GM12878 (cell line): Measurements from ENCODE around the gene SFXN4. TPM values are rescaled to one million over a fixed set of nuclear protein-coding genes. Genes with fewer than 3 reads are reported as not detected.

Experiments used
- ATAC-seq: fragments of 200-7000 bp; cut with Tn5 transposase; 3 replicates; pipeline ENCODE4 v1.9.1; 2020; ENCODE audit warnings: mild to moderate bottlenecking, moderate library complexity
- BruUV-seq: library from RNA; stranded (reverse); fragments of 400-500 nt; replicated peaks from 2 replicates; lab custom pipeline; 2021; lab: Mats Ljungman, UMichigan
- CTCF ChIA-PET: fragments of 300-600 bp; sonication (Branson Sonifier 250); formaldehyde crosslinking; extraction: SDS; loops from one replicate; lab custom pipeline; 2021; ENCODE audit warnings: inconsistent platforms; lab: Yijun Ruan, JAX
- POLR2A ChIA-PET: fragments of 350-600 bp; formaldehyde crosslinking; extraction: SDS; loops from one replicate; lab custom pipeline; 2021; ENCODE audit warnings: inconsistent platforms; lab: Charles Lee
- RAD21 ChIA-PET: fragments of 300-600 bp; sonication (Branson Sonifier 250); formaldehyde crosslinking; loops from one replicate; lab custom pipeline; 2023; ENCODE audit warnings: antibody characterized with exemption; ENCODE audit not compliant: unreplicated experiment; lab: Charles Lee
- SMC1A ChIA-PET: fragments of 300-600 bp; sonication (Branson Sonifier 250); formaldehyde crosslinking; loops from one replicate; lab custom pipeline; 2023; ENCODE audit not compliant: unreplicated experiment, uncharacterized antibody; lab: Charles Lee
- DNase-seq: peaks from one replicate; pipeline ENCODE4 v3.0.0-alpha.2; 2011; ENCODE audit warnings: low read depth, low spot score
- FAIRE-seq: peaks from 3 replicates; lab custom pipeline; 2011; peaks lifted over from hg19 to GRCh38; lab: Jason Lieb, UNC
- H2AFZ ChIP-seq: 2 replicates; pipeline ENCODE4 v1.6.0; 2011; ENCODE audit warnings: low read depth, low read length, control low read depth; ENCODE audit not compliant: control insufficient read depth
- H3K27ac ChIP-seq: 2 replicates; pipeline ENCODE4 v1.5.1; 2011; ENCODE audit warnings: control low read depth; ENCODE audit not compliant: control insufficient read depth, insufficient read depth
- H3K27me3 ChIP-seq, 2 experiments: replicated peaks in 1 of 2; 2 replicates each; pipeline versions ENCODE4 v1.6.0 to v1.6.1; 2011; ENCODE audit warnings: low read length in 1 of 2; ENCODE audit not compliant: control insufficient read depth in 2 of 2, insufficient read depth in 2 of 2
- H3K36me3 ChIP-seq, 2 experiments: 2 replicates each; pipeline ENCODE4 v1.5.1; 2011; ENCODE audit warnings: low read length in 1 of 2; ENCODE audit not compliant: control insufficient read depth in 2 of 2, insufficient read depth in 2 of 2
- H3K4me1 ChIP-seq: 2 replicates; pipeline ENCODE4 v1.6.1; 2011; ENCODE audit warnings: mild to moderate bottlenecking, low read length, moderate library complexity, mixed read lengths; ENCODE audit not compliant: control insufficient read depth, insufficient read depth
- H3K4me2 ChIP-seq: 2 replicates; pipeline ENCODE4 v1.6.0; 2011; ENCODE audit warnings: control low read depth; ENCODE audit not compliant: control insufficient read depth, insufficient read depth
- H3K4me3 ChIP-seq: fragments of 200-600 bp; sonication (generic); 2 replicates; pipeline ENCODE4 v1.5.1; 2016
- H3K79me2 ChIP-seq: 2 replicates; pipeline ENCODE4 v1.6.0; 2011; ENCODE audit warnings: low read length; ENCODE audit not compliant: control insufficient read depth, insufficient read depth
- H3K9ac ChIP-seq: 2 replicates; pipeline ENCODE4 v1.8.0; 2011; ENCODE audit warnings: low read length, control low read depth, mixed read lengths; ENCODE audit not compliant: control insufficient read depth, insufficient read depth
- H3K9me3 ChIP-seq: replicated peaks from 3 replicates; pipeline ENCODE4 v1.5.1; 2011; ENCODE audit warnings: mild to moderate bottlenecking, low read length; ENCODE audit not compliant: control insufficient read depth, insufficient read depth
- H4K20me1 ChIP-seq: 2 replicates; pipeline ENCODE4 v1.6.0; 2011; ENCODE audit not compliant: control insufficient read depth, insufficient read depth
- EGR1 ChIP-seq, 2 experiments: IDR thresholded peaks; 1 replicate in 1 of 2; 2 replicates in 1 of 2; pipeline ENCODE4 v1.6.1; 2011 to 2012; ENCODE audit warnings: low read depth in 2 of 2, low read length in 2 of 2, borderline replicate concordance in 1 of 2, mild to moderate bottlenecking in 1 of 2, moderate library complexity in 1 of 2
- GATAD2B ChIP-seq: fragments of 450-650 bp; conservative IDR thresholded peaks from 2 replicates; pipeline ENCODE4 v1.6.1; 2017; ENCODE audit warnings: low read depth, mild to moderate bottlenecking, moderate library complexity
- HCFC1 ChIP-seq: fragments of 150-350 bp; IDR thresholded peaks from 2 replicates; pipeline ENCODE4 v1.6.1; 2014; ENCODE audit warnings: low read length
- IKZF1 ChIP-seq: fragments of 450-650 bp; conservative IDR thresholded peaks from 2 replicates; pipeline ENCODE4 v1.6.1; 2017; ENCODE audit warnings: antibody characterized with exemption, mild to moderate bottlenecking
- MXI1 ChIP-seq: fragments of 150-350 bp; IDR thresholded peaks from 2 replicates; pipeline ENCODE4 v1.6.1; 2011; ENCODE audit warnings: low read depth, mild to moderate bottlenecking, inconsistent platforms, low read length, improper control_type of control experiment
- NRF1 ChIP-seq: conservative IDR thresholded peaks from 2 replicates; pipeline ENCODE4 v1.6.1; 2011; ENCODE audit warnings: mild to moderate bottlenecking, low read depth, low read length, improper control_type of control experiment
- PAX5 ChIP-seq: IDR thresholded peaks from 2 replicates; pipeline ENCODE4 v1.6.1; 2011; ENCODE audit warnings: low read depth, low read length, borderline replicate concordance
- PKNOX1 ChIP-seq: fragments of 450-650 bp; IDR thresholded peaks from 2 replicates; pipeline ENCODE4 v1.6.1; 2016; ENCODE audit warnings: mild to moderate bottlenecking
- POLR2A ChIP-seq: IDR thresholded peaks from 2 replicates; pipeline ENCODE4 v1.6.1; 2011; ENCODE audit warnings: low read depth, mild to moderate bottlenecking, low read length
- POLR2AphosphoS5 ChIP-seq: IDR thresholded peaks from 2 replicates; pipeline ENCODE4 v1.6.1; 2011; ENCODE audit warnings: mild to moderate bottlenecking, low read length, inconsistent platforms
- POU2F2 ChIP-seq: IDR thresholded peaks from 3 replicates; pipeline ENCODE4 v1.6.1; 2011; ENCODE audit warnings: low read depth, mild to moderate bottlenecking, low read length, borderline replicate concordance
- RBBP5 ChIP-seq: fragments of 200-600 bp; sonication (generic); conservative IDR thresholded peaks from 2 replicates; pipeline ENCODE4 v1.6.1; 2016
- SIX5 ChIP-seq: IDR thresholded peaks from 2 replicates; pipeline ENCODE4 v1.6.1; 2011; ENCODE audit warnings: mild to moderate bottlenecking, low read depth, low read length, moderate library complexity; ENCODE audit not compliant: severe bottlenecking
- SRF ChIP-seq, 2 experiments: IDR thresholded peaks; 2 replicates each; pipeline ENCODE4 v1.6.1; 2011; ENCODE audit warnings: low read depth in 2 of 2, low read length in 2 of 2, mild to moderate bottlenecking in 1 of 2, moderate library complexity in 1 of 2
- WGBS: methylation state at CpG from one replicate; pipeline ENCODE4 v1.1.6; 2016; ENCODE audit warnings: low lambda C conversion rate; ENCODE audit not compliant: insufficient replicate concordance, insufficient coverage; ENCODE audit errors: missing lambda C conversion rate; 5-methylcytosine and 5-hydroxymethylcytosine counted together
- in situ Hi-C: fragments of 300-500 bp; cut with MboI; formaldehyde crosslinking; loops from 9 replicates; pipeline ENCODE4 v1.14.3; 2018; ENCODE audit warnings: mixed read lengths
- intact Hi-C: fragments of 100-400 bp; cut with micrococcal nuclease; formaldehyde crosslinking; loops from one replicate; pipeline ENCODE4 v1.14.2; 2022; ENCODE audit not compliant: unreplicated experiment
- polyA plus RNA-seq, 11 experiments: library from polyadenylated mRNA; depleted of rRNA in 4 of 11; unstranded in 6 of 11; stranded (reverse) in 5 of 11; fragments of >200 nt; fragmentation: Nextera tagmentation in 4 of 11; fragmentation: Illumina TruSeq in 1 of 11; extraction: Ambion mirVana in 4 of 11; extraction: Trizol in 1 of 11; gene quantifications; 1 replicate in 1 of 11; 2 replicates in 10 of 11; pipeline versions ENCODE4 v1.2.1 to v1.2.3, GENCODE V29; 2011 to 2016; ENCODE audit warnings: inconsistent platforms in 2 of 11, missing spikeins in 2 of 11, low read depth in 1 of 11
- total RNA-seq, 4 experiments: library from RNA; depleted of rRNA in 3 of 4; stranded (reverse); fragments of >200 nt in 3 of 4; fragmentation: Illumina TruSeq in 1 of 4; extraction: Trizol in 1 of 4; gene quantifications; 2 replicates each; pipeline versions ENCODE4 v1.2.1 to v1.2.3, GENCODE V29; 2013 to 2021
- TF ChIP-seq, protein P1 (sequence below), 3 experiments: IDR thresholded peaks in 2 of 3; conservative IDR thresholded peaks in 1 of 3; 2 replicates each; pipeline ENCODE4 v1.5.1; 2011; ENCODE audit warnings: low read depth in 3 of 3, low read length in 3 of 3, mild to moderate bottlenecking in 3 of 3, control low read depth in 2 of 3, moderate library complexity in 2 of 3, inconsistent platforms in 1 of 3, mixed read lengths in 1 of 3; ENCODE audit not compliant: control insufficient read depth in 2 of 3, insufficient read depth in 1 of 3; ENCODE audit errors: extremely low read depth in 1 of 3

The SFXN4 gene
- total and polyA plus RNA-seq, 10 of the 15 experiments (the other 5 are each of a cell fraction or from before 2014, with no cell fraction given), result 40.7 to 111 (median 48.8) TPM

- TF ChIP-seq, protein P1, sequence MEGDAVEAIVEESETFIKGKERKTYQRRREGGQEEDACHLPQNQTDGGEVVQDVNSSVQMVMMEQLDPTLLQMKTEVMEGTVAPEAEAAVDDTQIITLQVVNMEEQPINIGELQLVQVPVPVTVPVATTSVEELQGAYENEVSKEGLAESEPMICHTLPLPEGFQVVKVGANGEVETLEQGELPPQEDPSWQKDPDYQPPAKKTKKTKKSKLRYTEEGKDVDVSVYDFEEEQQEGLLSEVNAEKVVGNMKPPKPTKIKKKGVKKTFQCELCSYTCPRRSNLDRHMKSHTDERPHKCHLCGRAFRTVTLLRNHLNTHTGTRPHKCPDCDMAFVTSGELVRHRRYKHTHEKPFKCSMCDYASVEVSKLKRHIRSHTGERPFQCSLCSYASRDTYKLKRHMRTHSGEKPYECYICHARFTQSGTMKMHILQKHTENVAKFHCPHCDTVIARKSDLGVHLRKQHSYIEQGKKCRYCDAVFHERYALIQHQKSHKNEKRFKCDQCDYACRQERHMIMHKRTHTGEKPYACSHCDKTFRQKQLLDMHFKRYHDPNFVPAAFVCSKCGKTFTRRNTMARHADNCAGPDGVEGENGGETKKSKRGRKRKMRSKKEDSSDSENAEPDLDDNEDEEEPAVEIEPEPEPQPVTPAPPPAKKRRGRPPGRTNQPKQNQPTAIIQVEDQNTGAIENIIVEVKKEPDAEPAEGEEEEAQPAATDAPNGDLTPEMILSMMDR (IDR thresholded peaks at IDR 0.05 in 2 of 3, conservative IDR thresholded peaks at IDR 0.05 in 1 of 3; ENCODE audit: control insufficient read depth in 2 of 3, extremely low read depth in 1 of 3, insufficient read depth in 1 of 3, low read depth in 3 of 3, low read length in 3 of 3), result 0 out of 6 replicates have a peak, but pooled peaks of 1 of the 3 experiments have one; percentile 5
- TF ChIP-seq EGR1 (IDR thresholded peaks at IDR 0.05; ENCODE audit: borderline replicate concordance in 1 of 2, low read depth in 2 of 2, low read length in 2 of 2) (0 out of 3 replicates have a peak, but pooled peaks of 1 of the 2 experiments have one; percentile 13), GATAD2B (peak; percentile 45; the same call in 1 of the 2 replicates)
Measured at GRCh38 chr10:119207713-119208552, 42.4 kb upstream of the SFXN4 start (continued).

GRCh38 chr10:119207366-119207666 lies 41.8 kb upstream of the SFXN4 start, which contains the start of gene GRK5:
GRK5 (plus strand) TSS chr10:119207571; CDS start chr10:119207918, 347 bp downstream.
- no peaks in the 10 kb centered on the region for H4K20me1 ChIP-seq
- peak; percentile 86 for DNase-seq
- peak; percentile 38; the same call in 1 of the 2 replicates for TF ChIP-seq PKNOX1
- TF ChIP-seq POLR2A, result peak; percentile 84
- peak; percentile 82 for TF ChIP-seq HCFC1
- 0 out of 2 replicates have a peak, but pooled peaks have one; percentile 12 for TF ChIP-seq MXI1
- no peak for TF ChIP-seq RBBP5
- peak; percentile 3; the same call in 1 of the 2 replicates for TF ChIP-seq POLR2AphosphoS5
- TF ChIP-seq IKZF1, result peak; percentile 58; the same call in 1 of the 2 replicates
- TF ChIP-seq POU2F2, result peak; percentile 36; the same call in 1 of the 3 replicates
- 0 out of 3 replicates have a peak, but pooled peaks of 1 of the 2 experiments have one; percentile 4 for TF ChIP-seq EGR1 (IDR thresholded peaks at IDR 0.05; ENCODE audit: borderline replicate concordance in 1 of 2, low read depth in 2 of 2, low read length in 2 of 2)
- TF ChIP-seq SIX5, result peak; percentile 73
- TF ChIP-seq NRF1, result peak; percentile 87
- TF ChIP-seq PAX5, result no peak
- no peak for TF ChIP-seq SRF (IDR thresholded peaks at IDR 0.05; ENCODE audit: low read depth in 2 of 2, low read length in 2 of 2)
- ChIA-PET RAD21 (interaction anchor here (0.8 to 3.8 kb wide), 23 partner anchors 9 to 498 kb away, joined by 3 to 46 read pairs (median 5); partner anchors contain the start of genes PRDX3, RGS10 and SFXN4), POLR2A (interaction anchor here (0.7 to 1.6 kb wide), 7 partner anchors 64 to 390 kb away, joined by 3 to 11 read pairs (median 3); partner anchors contain the start of gene TIAL1), SMC1A (interaction anchor here (0.9 to 5.3 kb wide), 12 partner anchors 9 to 653 kb away, joined by 3 to 28 read pairs (median 5); no protein-coding TSS in a partner anchor), CTCF (interaction anchor here (0.6 to 4.6 kb wide), 27 partner anchors 9 to 637 kb away, joined by 3 to 43 read pairs (median 3); partner anchors contain the start of genes BAG3 and RGS10)
- FAIRE-seq, result peak; percentile 76
- peak within 1 kb of the TSS; percentile 92 for H3K4me2 ChIP-seq
- H3K27me3 ChIP-seq, result no peaks in the 10 kb centered on the region
- in situ Hi-C loops, result loop anchor here (5.0 kb wide), 1 partner anchor 285 kb away; no protein-coding TSS in a partner anchor
- peak within 1 kb of the TSS; percentile 80 for H3K4me3 ChIP-seq
- no peaks in the 10 kb centered on the region for H3K9me3 ChIP-seq
- H3K4me1 ChIP-seq, result peaks cover 11% of the 10 kb centered on the region
- intact Hi-C loops, result loop anchor here (2.0 to 5.0 kb wide), 4 partner anchors 209 to 445 kb away; partner anchors contain the start of genes BAG3, RGS10 and TIAL1
- no peaks in the 10 kb centered on the region for H3K36me3 ChIP-seq
- 1% methylated on average over 27 of the region's 34 CpGs for WGBS
- no TSS peak for BruUV-seq
- peak; percentile 85 for ATAC-seq
- peaks cover 46% of the 10 kb centered on the region for H3K79me2 ChIP-seq
- H3K27ac ChIP-seq, result peak within 1 kb of the TSS; percentile 85
- H2AFZ ChIP-seq, result peak within 1 kb of the TSS; percentile 62
- H3K9ac ChIP-seq, result peak within 1 kb of the TSS; percentile 84
